Body of pancreas (tissue), 4 donors: ENCODE measurements around the gene IGSF23. TPM values are rescaled to one million over a fixed set of nuclear protein-coding genes. Genes with fewer than 3 reads are reported as not detected.
"Not testable (repeated sequence)": the region's sequence is repeated elsewhere in the genome, so short reads cannot be mapped to it uniquely, and the experiment has no call there.

Source experiments
- ATAC-seq: fragments of 150-250 bp; one replicate; pipeline ENCODE4 v1.9.1; 2016
- DNase-seq, 4 donors: peaks; one replicate each; pipeline ENCODE4 v3.0.0-alpha.2; 2019
- H3K27ac ChIP-seq, 4 donors: fragments of 200-600 bp; sonication (generic); 1 replicate in 3 of 4; 2 replicates in 1 of 4; pipeline versions ENCODE4 v1.5.1 to v1.6.1; 2016 to 2019; ENCODE audit warnings: mild to moderate bottlenecking in 1 of 4, mixed read lengths in 1 of 4, moderate library complexity in 1 of 4
- H3K27me3 ChIP-seq, 2 donors: fragments of 200-600 bp; sonication (generic); one replicate each; pipeline ENCODE4 v1.6.0; 2016; ENCODE audit warnings: mild to moderate bottlenecking in 1 of 2
- H3K36me3 ChIP-seq, 2 donors: fragments of 200-600 bp; sonication (generic); replicated peaks in 1 of 2; 2 replicates each; pipeline ENCODE4 v1.5.1; 2016; ENCODE audit warnings: low read depth in 2 of 2; ENCODE audit not compliant: insufficient read depth in 1 of 2
- H3K4me1 ChIP-seq: fragments of 200-600 bp; sonication (generic); one replicate; pipeline ENCODE4 v1.6.0; 2016
- H3K4me3 ChIP-seq, 2 donors: fragments of 200-600 bp; sonication (generic); 1 replicate in 1 of 2; 2 replicates in 1 of 2; pipeline ENCODE4 v1.5.1; 2016 to 2019
- H3K9me3 ChIP-seq, 3 donors: fragments of 200-600 bp; sonication (generic); 1 replicate in 2 of 3; 2 replicates in 1 of 3; pipeline ENCODE4 v1.5.1; 2016
- POLR2A ChIP-seq, 3 donors: fragments of 450-650 bp; IDR thresholded peaks; one replicate each; pipeline ENCODE4 v1.6.1; 2016; ENCODE audit warnings: antibody characterized with exemption in 3 of 3, mild to moderate bottlenecking in 2 of 3
- WGBS, 2 donors: methylation state at CpG; one replicate each; pipeline ENCODE4 v1.1.5; 2017; 5-methylcytosine and 5-hydroxymethylcytosine counted together
- intact Hi-C: fragments of 100-400 bp; cut with DNase I; formaldehyde crosslinking; loops from one replicate; pipeline ENCODE4 v1.15.1; 2023
- total RNA-seq, 2 donors: library from RNA; depleted of rRNA; stranded (reverse); fragments of >200 nt; gene quantifications; one replicate each; pipeline ENCODE4 v1.1.0, GENCODE V29; 2016
- TF ChIP-seq, protein P1 (sequence below), 7 experiments: fragments of 450-650 bp in 4 of 7; fragments of 200-600 bp in 3 of 7; sonication (generic) in 3 of 7; IDR thresholded peaks; one replicate each; pipeline ENCODE4 v1.5.1; 2016 to 2019; ENCODE audit warnings: antibody characterized with exemption in 7 of 7

The IGSF23 gene
- total RNA-seq, 2 donors from 2014 or later, result 3.1 TPM; not detected in 1

DNA sequence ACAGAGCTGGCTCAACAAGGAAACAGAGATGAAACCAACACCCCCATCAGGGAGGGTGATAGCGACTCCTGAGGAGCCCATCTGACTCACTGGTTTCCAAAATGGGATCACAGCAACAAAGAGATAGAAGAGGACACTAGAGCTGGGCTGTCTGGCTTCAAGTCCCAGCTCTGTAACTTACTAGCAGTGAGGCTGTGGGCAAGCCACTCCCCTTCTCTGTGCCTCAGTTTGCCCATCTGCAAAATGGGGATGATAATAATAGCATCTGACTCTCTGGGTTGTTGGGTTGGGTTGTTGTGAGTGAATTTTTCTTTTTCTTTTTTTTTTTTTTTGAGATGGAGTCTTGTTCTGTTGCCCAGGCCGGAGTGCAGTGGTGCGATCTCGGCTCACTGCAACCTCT is 14.3 kb downstream of the IGSF23 start:
- 94 to 98% methylated on average over 4 of the region's 4 CpGs for WGBS, 2 donors
- no peak overlapping the region for H3K27ac ChIP-seq
- no peaks in the 10 kb centered on the region for H3K36me3 ChIP-seq
- intact Hi-C loops, result no loop called here
- no peaks in the 10 kb centered on the region for H3K27me3 ChIP-seq
- H3K4me1 ChIP-seq, result peaks cover 19% of the 10 kb centered on the region
- H3K4me3 ChIP-seq, result no peak overlapping the region
- DNase-seq (no peak), ATAC-seq (no peak)
- no peak for TF ChIP-seq POLR2A (IDR thresholded peaks at IDR 0.05)
- TF ChIP-seq, protein P1, sequence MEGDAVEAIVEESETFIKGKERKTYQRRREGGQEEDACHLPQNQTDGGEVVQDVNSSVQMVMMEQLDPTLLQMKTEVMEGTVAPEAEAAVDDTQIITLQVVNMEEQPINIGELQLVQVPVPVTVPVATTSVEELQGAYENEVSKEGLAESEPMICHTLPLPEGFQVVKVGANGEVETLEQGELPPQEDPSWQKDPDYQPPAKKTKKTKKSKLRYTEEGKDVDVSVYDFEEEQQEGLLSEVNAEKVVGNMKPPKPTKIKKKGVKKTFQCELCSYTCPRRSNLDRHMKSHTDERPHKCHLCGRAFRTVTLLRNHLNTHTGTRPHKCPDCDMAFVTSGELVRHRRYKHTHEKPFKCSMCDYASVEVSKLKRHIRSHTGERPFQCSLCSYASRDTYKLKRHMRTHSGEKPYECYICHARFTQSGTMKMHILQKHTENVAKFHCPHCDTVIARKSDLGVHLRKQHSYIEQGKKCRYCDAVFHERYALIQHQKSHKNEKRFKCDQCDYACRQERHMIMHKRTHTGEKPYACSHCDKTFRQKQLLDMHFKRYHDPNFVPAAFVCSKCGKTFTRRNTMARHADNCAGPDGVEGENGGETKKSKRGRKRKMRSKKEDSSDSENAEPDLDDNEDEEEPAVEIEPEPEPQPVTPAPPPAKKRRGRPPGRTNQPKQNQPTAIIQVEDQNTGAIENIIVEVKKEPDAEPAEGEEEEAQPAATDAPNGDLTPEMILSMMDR (IDR thresholded peaks at IDR 0.05), result no peak
- no peaks in the 10 kb centered on the region for H3K9me3 ChIP-seq

DNA sequence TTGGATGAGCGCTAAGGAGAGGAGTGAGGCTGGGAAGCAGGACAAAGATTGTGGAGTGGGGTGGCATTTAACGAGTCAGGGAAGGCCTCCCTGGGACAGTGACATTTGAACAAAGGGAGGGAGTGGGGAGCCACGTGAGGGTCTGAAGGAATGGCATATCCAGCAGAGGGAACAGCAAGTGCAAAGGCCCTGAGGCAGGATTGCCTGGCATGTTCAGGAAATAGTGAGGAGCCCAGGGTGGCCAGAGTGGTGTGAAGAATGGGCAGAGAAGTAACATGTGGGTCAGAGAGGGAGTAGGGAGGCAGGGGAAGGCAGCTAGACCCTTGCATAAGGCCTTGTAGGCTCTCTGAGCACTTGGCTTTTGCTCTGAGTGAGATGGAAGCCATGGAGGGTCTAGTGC is 15.4 kb downstream of the IGSF23 start:
- no peaks in the 10 kb centered on the region for H3K36me3 ChIP-seq
- DNase-seq (no peak), ATAC-seq (no peak)
- no peaks in the 10 kb centered on the region for H3K9me3 ChIP-seq
- intact Hi-C loops, result no loop called here
- no peak overlapping the region for H3K27ac ChIP-seq
- WGBS, 2 donors, result 81 to 88% methylated on average over 3 of the region's 3 CpGs
- no peak overlapping the region for H3K4me3 ChIP-seq
- no peaks in the 10 kb centered on the region for H3K27me3 ChIP-seq
- peaks cover 14% of the 10 kb centered on the region for H3K4me1 ChIP-seq
- TF ChIP-seq, protein P1 (IDR thresholded peaks at IDR 0.05), result no peak
- TF ChIP-seq POLR2A (IDR thresholded peaks at IDR 0.05), result no peak

DNA sequence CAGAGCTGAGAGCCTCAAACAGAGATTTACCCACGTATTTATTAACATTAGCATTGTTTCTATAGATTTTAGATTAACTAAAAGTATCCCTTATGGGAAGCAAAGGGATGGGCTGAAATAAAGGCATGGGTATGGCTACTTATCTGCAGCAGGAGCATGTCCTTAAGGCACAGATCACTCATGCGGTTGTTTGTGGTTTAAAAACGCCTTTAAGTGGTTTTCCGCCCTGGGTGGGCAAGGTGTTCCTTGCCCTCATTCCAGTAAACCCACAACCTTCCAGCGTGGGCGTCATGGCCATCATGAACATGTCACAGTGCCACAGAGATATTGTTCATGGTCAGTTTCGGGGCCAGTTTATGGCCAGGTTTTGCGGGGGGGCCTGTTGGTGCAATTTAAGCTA is 18.2 kb downstream of the IGSF23 start:
- peaks cover 15% of the 10 kb centered on the region for H3K4me1 ChIP-seq
- ATAC-seq, H3K4me3 ChIP-seq, H3K27me3 ChIP-seq, H3K36me3 ChIP-seq, intact Hi-C loops, H3K9me3 ChIP-seq, H3K27ac ChIP-seq, DNase-seq: not testable (repeated sequence)
- 80 to 88% methylated on average over 8 of the region's 8 CpGs for WGBS, 2 donors

DNA sequence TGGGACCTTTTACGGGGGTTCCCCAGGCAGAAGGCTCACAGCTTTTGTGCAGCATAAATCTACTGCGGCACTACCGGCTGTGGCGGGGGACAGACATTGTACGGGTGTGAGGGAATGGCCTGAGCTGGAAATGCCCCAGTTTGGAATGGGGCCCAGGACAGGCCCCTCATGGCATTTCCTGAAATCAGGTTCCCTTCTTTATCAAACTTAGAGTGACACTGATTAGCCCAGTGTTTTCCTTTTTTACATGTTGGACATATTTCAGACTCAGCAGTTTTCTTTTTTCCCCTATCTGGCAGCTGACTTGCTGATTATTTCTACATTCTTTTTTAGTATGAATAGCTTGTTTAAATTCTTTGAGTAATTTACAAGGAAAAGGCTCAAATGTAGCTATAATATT is 20.7 kb downstream of the IGSF23 start:
- ATAC-seq, H3K27me3 ChIP-seq, H3K9me3 ChIP-seq, H3K36me3 ChIP-seq, intact Hi-C loops, H3K4me3 ChIP-seq: not testable (repeated sequence)
- DNase-seq, result peak; percentile 36 to 72 (median 48)
- peaks cover 13% of the 10 kb centered on the region for H3K4me1 ChIP-seq
- WGBS, 2 donors, result 14 to 15% methylated on average over 5 of the region's 5 CpGs
- peak overlapping the region in 3 of 4 donors; percentile 62 to 78 (median 74) for H3K27ac ChIP-seq

DNA sequence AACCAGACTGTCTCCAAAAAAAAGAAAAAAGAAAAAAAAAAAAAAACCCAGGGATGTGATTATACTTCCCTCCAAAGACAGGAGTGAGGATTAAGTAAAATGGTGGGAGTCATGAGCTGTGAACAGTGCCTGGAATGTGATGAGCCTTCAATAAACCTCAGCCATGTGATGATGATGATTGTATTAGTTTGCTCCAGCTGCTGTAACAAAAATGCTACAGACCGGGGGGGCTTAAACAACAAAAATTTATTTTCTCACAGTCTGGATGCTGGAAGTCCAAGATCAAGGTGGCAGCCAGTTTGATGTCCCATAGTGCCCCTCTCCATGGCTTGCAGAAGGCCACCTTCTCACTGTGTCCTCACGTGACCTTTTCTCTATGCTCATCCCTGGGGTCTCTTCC is 21.4 kb downstream of the IGSF23 start:
- no peak overlapping the region for H3K4me3 ChIP-seq
- WGBS, 2 donors, result 94 to 100% methylated on average over 2 of the region's 2 CpGs
- no peak for TF ChIP-seq POLR2A (IDR thresholded peaks at IDR 0.05)
- TF ChIP-seq, protein P1 (IDR thresholded peaks at IDR 0.05), result no peak

More for the DNA sequence above, 21.4 kb downstream of the IGSF23 start:
- no peak for DNase-seq
- intact Hi-C loops, result no loop called here
- peaks cover 16% of the 10 kb centered on the region for H3K4me1 ChIP-seq
- H3K36me3 ChIP-seq, result no peaks in the 10 kb centered on the region
- ATAC-seq, result no peak
- peak overlapping the region in 1 of 4 donors; percentile 74 for H3K27ac ChIP-seq
- no peaks in the 10 kb centered on the region for H3K9me3 ChIP-seq
- no peaks in the 10 kb centered on the region for H3K27me3 ChIP-seq
